Thymus (tissue), 11 donors: ENCODE measurements around the gene CDK14. TPM values are rescaled to one million over a fixed set of nuclear protein-coding genes. Genes with fewer than 3 reads are reported as not detected.

Experiments
- DNase-seq, 9 donors: peaks; one replicate each; pipeline ENCODE4 v3.0.0-alpha.2; 2013; ENCODE audit warnings: low spot score in 9 of 9, low read depth in 6 of 9, missing footprints in 1 of 9
- H3K27ac ChIP-seq, 2 donors: one replicate each; pipeline ENCODE4 v1.5.1; 2013; ENCODE audit warnings: control low read depth in 1 of 2, low read depth in 1 of 2, low read length in 1 of 2, mild to moderate bottlenecking in 1 of 2, moderate library complexity in 1 of 2
- H3K27me3 ChIP-seq, 2 donors: one replicate each; pipeline ENCODE4 v1.5.1; 2013; ENCODE audit warnings: low read length in 1 of 2; ENCODE audit not compliant: control insufficient read depth in 2 of 2, insufficient read depth in 1 of 2
- H3K36me3 ChIP-seq, 2 donors: one replicate each; pipeline ENCODE4 v1.5.1; 2013; ENCODE audit warnings: low read length in 1 of 2, mild to moderate bottlenecking in 1 of 2, moderate library complexity in 1 of 2; ENCODE audit not compliant: control insufficient read depth in 2 of 2, insufficient read depth in 2 of 2
- H3K4me1 ChIP-seq, 2 donors: one replicate each; pipeline ENCODE4 v1.5.1; 2013; ENCODE audit warnings: low read length in 2 of 2; ENCODE audit not compliant: control insufficient read depth in 2 of 2, insufficient read depth in 2 of 2
- H3K4me3 ChIP-seq, 2 donors: one replicate each; pipeline ENCODE4 v1.5.1; 2013; ENCODE audit warnings: low read length in 2 of 2, control low read depth in 1 of 2, mild to moderate bottlenecking in 1 of 2
- H3K9me3 ChIP-seq, 2 donors: one replicate each; pipeline ENCODE4 v1.5.1; 2013; ENCODE audit warnings: low read length in 1 of 2, mild to moderate bottlenecking in 1 of 2; ENCODE audit not compliant: control insufficient read depth in 2 of 2, insufficient read depth in 1 of 2
- WGBS: extraction: QIAGEN DNeasy Blood & Tissue Kit; methylation state at CpG from one replicate; pipeline ENCODE4 v1.1.7; 2013; 5-methylcytosine and 5-hydroxymethylcytosine counted together
- polyA plus RNA-seq: library from polyadenylated mRNA; stranded (reverse); fragments of 200-250 nt; gene quantifications from one replicate; pipeline ENCODE4 v1.2.3, GENCODE V29; 2013
- total RNA-seq: library from RNA; stranded (reverse); fragments of 120-200 nt; gene quantifications from one replicate; pipeline ENCODE4 v1.2.4, GENCODE V29; 2013
- donor health status: healthy.

Gene CDK14
- total and polyA plus RNA-seq, 2 donors, result 7.6 to 9.0 TPM

GRCh38 chr7:91103363-91103762 is 507.2 kb downstream of the CDK14 start:
- H3K27me3 ChIP-seq, result no peaks in the 10 kb centered on the region
- 96% methylated on average over 1 of the region's 1 CpG for WGBS
- no peaks in the 10 kb centered on the region for H3K4me1 ChIP-seq
- no peak for DNase-seq
- H3K9me3 ChIP-seq, result no peaks in the 10 kb centered on the region
- H3K36me3 ChIP-seq, result no peaks in the 10 kb centered on the region
- no peak overlapping the region for H3K27ac ChIP-seq
- H3K4me3 ChIP-seq, result no peak overlapping the region

- 93% methylated on average over 3 of the region's 3 CpGs for WGBS
- H3K4me3 ChIP-seq, result no peak overlapping the region
- no peak for DNase-seq
- H3K4me1 ChIP-seq, result no peaks in the 10 kb centered on the region
- H3K9me3 ChIP-seq, result no peaks in the 10 kb centered on the region
- no peaks in the 10 kb centered on the region for H3K27me3 ChIP-seq
- no peak overlapping the region for H3K27ac ChIP-seq
- no peaks in the 10 kb centered on the region for H3K36me3 ChIP-seq
Measured at GRCh38 chr7:91107460-91107859, 511.3 kb downstream of the CDK14 start.

- no peak overlapping the region for H3K27ac ChIP-seq
- 96% methylated on average over 3 of the region's 3 CpGs for WGBS
- no peak for DNase-seq
- H3K27me3 ChIP-seq, result no peaks in the 10 kb centered on the region
- H3K36me3 ChIP-seq, result no peaks in the 10 kb centered on the region
- H3K4me1 ChIP-seq, result no peaks in the 10 kb centered on the region
- no peak overlapping the region for H3K4me3 ChIP-seq
- no peaks in the 10 kb centered on the region for H3K9me3 ChIP-seq
Measured at GRCh38 chr7:91109200-91109599, 513.1 kb downstream of the CDK14 start.

- H3K27ac ChIP-seq, result no peak overlapping the region
- 89% methylated on average over 2 of the region's 2 CpGs for WGBS
- H3K36me3 ChIP-seq, result no peaks in the 10 kb centered on the region
- no peak for DNase-seq
- H3K4me1 ChIP-seq, result no peaks in the 10 kb centered on the region
- no peaks in the 10 kb centered on the region for H3K9me3 ChIP-seq
- H3K27me3 ChIP-seq, result no peaks in the 10 kb centered on the region
- H3K4me3 ChIP-seq, result no peak overlapping the region
Measured at GRCh38 chr7:91112902-91113341, 516.8 kb downstream of the CDK14 start.

- H3K27me3 ChIP-seq, result no peaks in the 10 kb centered on the region
- H3K9me3 ChIP-seq, result no peaks in the 10 kb centered on the region
- no peak for DNase-seq
- WGBS, result 95% methylated on average over 6 of the region's 6 CpGs
- H3K36me3 ChIP-seq, result no peaks in the 10 kb centered on the region
- H3K4me3 ChIP-seq, result no peak overlapping the region
- no peaks in the 10 kb centered on the region for H3K4me1 ChIP-seq
- no peak overlapping the region for H3K27ac ChIP-seq
Measured at GRCh38 chr7:91114232-91114631, 518.1 kb downstream of the CDK14 start.

- no peaks in the 10 kb centered on the region for H3K4me1 ChIP-seq
- H3K4me3 ChIP-seq, result no peak overlapping the region
- no peak for DNase-seq
- H3K9me3 ChIP-seq, result no peaks in the 10 kb centered on the region
- WGBS, result 80% methylated on average over 8 of the region's 8 CpGs
- no peak overlapping the region for H3K27ac ChIP-seq
- H3K27me3 ChIP-seq, result no peaks in the 10 kb centered on the region
- no peaks in the 10 kb centered on the region for H3K36me3 ChIP-seq
Measured at GRCh38 chr7:91126762-91127161, 530.6 kb downstream of the CDK14 start.

GRCh38 chr7:91127325-91127724 is 531.2 kb downstream of the CDK14 start:
- DNase-seq, result no peak
- Histone ChIP-seq H3K4me3 (no peak overlapping the region), H3K27me3 (no peaks in the 10 kb centered on the region), H3K4me1 (no peaks in the 10 kb centered on the region), H3K36me3 (no peaks in the 10 kb centered on the region), H3K27ac (no peak overlapping the region), H3K9me3 (no peaks in the 10 kb centered on the region)
- WGBS, result over 99% methylated on average over 5 of the region's 5 CpGs

- Histone ChIP-seq H3K4me1 (no peaks in the 10 kb centered on the region), H3K4me3 (no peak overlapping the region), H3K36me3 (no peaks in the 10 kb centered on the region), H3K27me3 (no peaks in the 10 kb centered on the region), H3K27ac (no peak overlapping the region), H3K9me3 (no peaks in the 10 kb centered on the region)
- WGBS, result 74% methylated on average over 3 of the region's 3 CpGs
- DNase-seq, result no peak
Measured at GRCh38 chr7:91127959-91128358, 531.8 kb downstream of the CDK14 start.

GRCh38 chr7:91128683-91129348 is 532.7 kb downstream of the CDK14 start:
- WGBS, result 91% methylated on average over 6 of the region's 6 CpGs
- no peaks in the 10 kb centered on the region for H3K4me1 ChIP-seq
- no peaks in the 10 kb centered on the region for H3K27me3 ChIP-seq
- no peak for DNase-seq
- H3K4me3 ChIP-seq, result no peak overlapping the region
- H3K9me3 ChIP-seq, result no peaks in the 10 kb centered on the region
- H3K36me3 ChIP-seq, result no peaks in the 10 kb centered on the region
- no peak overlapping the region for H3K27ac ChIP-seq
